ENCODE measurements around the gene SLCO2A1. TPM values are rescaled to one million over a fixed set of nuclear protein-coding genes. Genes with fewer than 3 reads are reported as not detected.
"Not testable (repeated sequence)": the region's sequence is repeated elsewhere in the genome, so short reads cannot be mapped to it uniquely, and the experiment has no call there.

SLCO2A1 gene
- total and polyA plus RNA-seq, 4 donors: 1.8 to 13.2 (median 8.1) TPM

DNA sequence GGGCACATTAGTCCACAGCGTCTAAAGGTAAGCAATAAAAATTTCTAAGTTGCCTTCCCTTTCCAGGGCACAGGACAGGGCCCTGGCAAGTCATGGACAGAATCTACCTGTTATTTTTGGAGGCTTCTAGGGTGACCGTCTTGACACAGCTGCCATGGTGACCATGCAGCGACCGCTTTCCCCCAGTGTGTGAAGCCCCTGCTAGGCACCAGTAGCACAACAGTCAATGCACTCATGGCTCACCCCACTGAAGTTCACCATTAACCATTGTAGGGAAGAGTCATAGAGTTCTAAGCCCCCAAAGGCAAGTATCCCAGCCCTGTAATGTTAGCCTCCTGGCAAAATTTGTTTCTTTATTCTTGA, 43.8 kb upstream of the SLCO2A1 start:
- H3K27ac ChIP-seq (ENCODE audit: low read depth, low read length): no peak overlapping the region
- H3K27me3 ChIP-seq (ENCODE audit: control insufficient read depth, insufficient read depth, low read length): no peaks in the 10 kb centered on the region
- no peak for DNase-seq (ENCODE audit: low read depth in 4 of 6, low spot score in 6 of 6)
- peaks cover 9% of the 10 kb centered on the region for H3K4me1 ChIP-seq (ENCODE audit: control insufficient read depth, insufficient read depth, low read length)
- H3K4me3 ChIP-seq (ENCODE audit: low read depth, low read length): no peak overlapping the region
- H3K9me3 ChIP-seq (ENCODE audit: control insufficient read depth, insufficient read depth, low read length): no peaks in the 10 kb centered on the region
- WGBS (ENCODE audit: insufficient coverage): 100% methylated on average over 2 of the region's 4 CpGs
- no peaks in the 10 kb centered on the region for H3K36me3 ChIP-seq (ENCODE audit: control insufficient read depth, insufficient read depth, low read length)

DNA sequence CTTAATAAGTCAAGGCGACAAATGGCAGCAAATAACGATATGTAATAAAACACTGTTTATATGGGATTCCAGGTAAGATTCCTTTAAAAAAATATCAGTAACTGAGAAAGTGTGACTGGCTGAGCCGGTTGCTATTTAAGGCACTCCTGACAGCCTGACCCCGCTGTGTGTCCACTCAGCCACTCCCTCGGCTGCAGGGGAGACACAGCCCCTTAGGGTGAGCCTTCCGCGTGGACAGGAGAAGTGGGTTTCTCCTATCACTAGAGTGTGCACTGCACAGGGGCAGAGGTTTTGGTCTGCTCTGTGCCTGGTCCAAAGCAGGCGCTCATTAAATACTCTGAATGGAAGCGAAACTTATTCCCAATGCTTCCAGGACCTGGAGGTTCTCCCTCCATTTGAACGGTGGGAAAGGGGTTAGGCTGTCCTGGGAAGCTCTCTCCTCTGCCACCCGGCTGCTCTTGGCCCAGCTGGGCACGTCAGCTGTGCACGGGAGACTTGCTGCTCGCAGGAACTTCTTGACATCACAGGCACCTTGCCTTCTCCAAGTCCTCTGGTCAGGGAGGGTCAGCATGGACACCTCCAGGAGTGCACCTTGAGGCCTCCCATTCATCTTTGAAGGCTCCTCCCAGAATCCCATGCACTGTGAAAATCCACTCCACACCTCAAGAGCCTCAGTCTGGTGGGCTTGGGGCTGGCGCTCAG, 43.3 kb upstream of the SLCO2A1 start:
- H3K36me3 ChIP-seq (ENCODE audit: control insufficient read depth, insufficient read depth, low read length): no peaks in the 10 kb centered on the region
- H3K27ac ChIP-seq (ENCODE audit: low read depth, low read length): no peak overlapping the region
- H3K9me3 ChIP-seq (ENCODE audit: control insufficient read depth, insufficient read depth, low read length): no peaks in the 10 kb centered on the region
- no peaks in the 10 kb centered on the region for H3K27me3 ChIP-seq (ENCODE audit: control insufficient read depth, insufficient read depth, low read length)
- WGBS (ENCODE audit: insufficient coverage): 95% methylated on average over 12 of the region's 15 CpGs
- H3K4me3 ChIP-seq (ENCODE audit: low read depth, low read length): no peak overlapping the region
- DNase-seq (ENCODE audit: low read depth in 4 of 6, low spot score in 6 of 6): no peak
- peaks cover 9% of the 10 kb centered on the region for H3K4me1 ChIP-seq (ENCODE audit: control insufficient read depth, insufficient read depth, low read length)

DNA sequence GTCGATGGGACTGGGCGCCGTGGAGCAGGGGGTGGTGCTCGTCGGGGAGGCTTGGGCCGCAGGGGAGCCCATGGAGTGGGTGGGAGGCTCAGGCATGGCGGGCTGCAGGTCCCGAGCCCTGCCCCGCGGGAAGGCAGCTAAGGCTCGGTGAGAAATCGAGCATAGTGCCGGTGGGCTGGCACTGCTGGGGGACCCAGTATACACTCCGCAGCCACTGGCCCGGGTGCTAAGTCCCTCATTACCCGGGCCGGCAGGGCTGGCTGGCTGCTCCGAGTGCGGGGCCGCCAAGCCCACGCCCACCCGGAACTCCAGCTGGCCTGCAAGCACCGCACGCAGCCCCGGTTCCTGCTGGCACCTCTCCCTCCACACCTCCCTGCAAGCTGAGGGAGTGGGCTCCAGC, 40.6 kb upstream of the SLCO2A1 start:
- 92% methylated on average over 18 of the region's 25 CpGs for WGBS (ENCODE audit: insufficient coverage)
- not testable (repeated sequence) for H3K36me3 ChIP-seq (ENCODE audit: control insufficient read depth, insufficient read depth, low read length); H3K27me3 ChIP-seq (ENCODE audit: control insufficient read depth, insufficient read depth, low read length); H3K4me3 ChIP-seq (ENCODE audit: low read depth, low read length); H3K27ac ChIP-seq (ENCODE audit: low read depth, low read length); H3K9me3 ChIP-seq (ENCODE audit: control insufficient read depth, insufficient read depth, low read length); DNase-seq (ENCODE audit: low read depth in 4 of 6, low spot score in 6 of 6)
- H3K4me1 ChIP-seq (ENCODE audit: control insufficient read depth, insufficient read depth, low read length): peaks cover 15% of the 10 kb centered on the region

DNA sequence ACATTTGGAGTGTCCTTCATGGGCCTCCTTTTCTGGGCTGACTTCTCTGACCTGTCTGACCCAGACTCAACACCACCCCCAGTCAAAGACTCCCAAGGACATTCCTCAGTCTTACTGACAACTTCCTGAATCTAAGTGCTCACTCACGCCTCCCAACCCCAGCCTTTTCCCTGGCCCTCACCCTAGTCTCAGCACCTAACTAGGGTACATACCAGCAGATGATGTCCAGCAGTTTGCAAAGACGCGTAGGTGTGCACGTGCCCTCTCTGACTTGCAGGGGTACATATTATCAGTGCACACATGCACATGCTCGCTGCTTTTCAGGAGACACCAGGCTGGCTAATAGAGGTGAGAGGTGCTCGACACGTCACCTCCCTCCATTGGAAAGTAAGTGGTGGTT, 38.7 kb upstream of the SLCO2A1 start:
- DNase-seq (ENCODE audit: low read depth in 4 of 6, low spot score in 6 of 6): no peak
- 96% methylated on average over 5 of the region's 7 CpGs for WGBS (ENCODE audit: insufficient coverage)
- Histone ChIP-seq H3K27ac (ENCODE audit: low read depth, low read length) (no peak overlapping the region), H3K4me3 (ENCODE audit: low read depth, low read length) (no peak overlapping the region), H3K4me1 (ENCODE audit: control insufficient read depth, insufficient read depth, low read length) (peaks cover 15% of the 10 kb centered on the region), H3K36me3 (ENCODE audit: control insufficient read depth, insufficient read depth, low read length) (no peaks in the 10 kb centered on the region), H3K27me3 (ENCODE audit: control insufficient read depth, insufficient read depth, low read length) (no peaks in the 10 kb centered on the region), H3K9me3 (ENCODE audit: control insufficient read depth, insufficient read depth, low read length) (no peaks in the 10 kb centered on the region)

DNA sequence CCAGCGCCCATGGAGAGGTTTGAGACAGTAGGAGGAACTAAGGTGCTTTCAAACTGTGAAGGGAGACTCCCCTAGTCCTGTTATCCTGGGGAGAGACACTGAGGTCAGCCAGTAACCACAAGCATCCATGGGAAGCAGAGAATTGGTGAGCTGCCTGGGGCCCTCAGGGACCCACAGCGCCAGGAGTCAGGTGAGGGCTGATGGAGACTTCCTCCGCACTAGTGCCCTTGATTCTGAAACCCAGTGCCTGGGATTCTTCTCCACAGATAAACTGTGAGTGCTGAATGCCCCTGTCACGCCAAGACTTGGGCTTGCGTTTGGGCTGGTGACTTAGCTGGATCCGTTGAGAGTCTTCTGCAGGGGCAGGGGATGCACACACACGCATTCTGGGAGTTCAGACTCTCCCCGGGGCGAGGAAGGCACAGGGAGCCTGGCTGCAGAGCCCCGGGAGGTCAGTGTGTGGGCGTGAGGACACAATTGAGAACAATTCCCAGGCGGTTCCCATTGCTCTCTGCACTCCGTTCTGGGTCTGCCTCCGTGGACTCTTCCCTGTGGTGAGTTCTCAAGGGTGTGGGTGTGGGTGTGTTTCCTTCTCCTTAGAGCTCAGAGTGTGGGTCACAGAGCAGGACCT, 37.9 kb upstream of the SLCO2A1 start:
- no peaks in the 10 kb centered on the region for H3K9me3 ChIP-seq (ENCODE audit: control insufficient read depth, insufficient read depth, low read length)
- H3K27ac ChIP-seq (ENCODE audit: low read depth, low read length): no peak overlapping the region
- no peaks in the 10 kb centered on the region for H3K36me3 ChIP-seq (ENCODE audit: control insufficient read depth, insufficient read depth, low read length)
- WGBS (ENCODE audit: insufficient coverage): 84% methylated on average over 12 of the region's 14 CpGs
- peaks cover 15% of the 10 kb centered on the region for H3K4me1 ChIP-seq (ENCODE audit: control insufficient read depth, insufficient read depth, low read length)
- no peak for DNase-seq (ENCODE audit: low read depth in 4 of 6, low spot score in 6 of 6)
- H3K4me3 ChIP-seq (ENCODE audit: low read depth, low read length): no peak overlapping the region
- no peaks in the 10 kb centered on the region for H3K27me3 ChIP-seq (ENCODE audit: control insufficient read depth, insufficient read depth, low read length)

DNA sequence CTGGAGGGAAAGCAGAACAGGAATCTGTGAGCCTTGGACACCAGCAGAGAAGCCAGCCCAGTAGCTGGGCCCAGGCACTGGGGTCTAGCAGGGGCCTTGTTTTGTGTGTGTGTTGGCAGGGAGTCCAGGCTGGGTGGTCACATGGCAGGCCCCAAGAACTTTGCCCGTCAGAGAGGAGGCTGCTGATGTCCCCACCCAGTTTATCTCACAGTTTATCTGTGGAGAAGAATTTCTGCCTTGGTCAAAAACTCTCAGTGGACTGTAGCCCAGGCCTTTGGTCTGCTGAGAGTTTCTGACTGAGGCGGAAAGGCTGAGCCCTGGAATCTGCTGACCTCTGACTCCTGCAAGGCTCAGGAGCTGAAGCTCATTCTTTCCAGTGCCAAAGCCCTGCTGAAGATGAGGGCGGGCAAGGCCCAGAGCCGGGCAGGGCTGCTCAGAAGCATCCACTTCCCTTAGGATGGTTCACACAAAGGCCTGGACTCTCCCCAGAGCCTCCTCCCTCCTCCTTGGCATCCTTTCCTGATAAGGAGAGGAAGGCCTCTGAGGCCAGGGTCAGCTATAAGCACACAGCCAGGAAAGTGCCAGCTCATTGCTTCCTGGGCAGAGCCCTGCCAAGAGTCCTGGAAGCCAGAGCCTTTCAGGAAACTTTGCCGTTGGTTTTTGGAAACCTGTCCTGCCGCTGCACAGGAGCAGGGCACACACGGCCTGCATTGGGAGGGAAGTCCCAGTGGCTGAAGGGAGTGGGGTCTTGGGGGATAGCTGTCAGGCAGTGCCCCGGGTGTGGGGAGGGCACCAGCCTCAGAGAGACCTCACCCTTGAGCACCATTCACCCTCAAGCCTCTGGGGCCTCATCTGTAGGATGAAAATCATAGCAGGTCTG, 37.2 kb upstream of the SLCO2A1 start:
- Histone ChIP-seq H3K36me3 (ENCODE audit: control insufficient read depth, insufficient read depth, low read length) (no peaks in the 10 kb centered on the region), H3K9me3 (ENCODE audit: control insufficient read depth, insufficient read depth, low read length) (no peaks in the 10 kb centered on the region), H3K27ac (ENCODE audit: low read depth, low read length) (no peak overlapping the region), H3K27me3 (ENCODE audit: control insufficient read depth, insufficient read depth, low read length) (no peaks in the 10 kb centered on the region), H3K4me1 (ENCODE audit: control insufficient read depth, insufficient read depth, low read length) (peaks cover 15% of the 10 kb centered on the region), H3K4me3 (ENCODE audit: low read depth, low read length) (no peak overlapping the region)
- WGBS (ENCODE audit: insufficient coverage): 80% methylated on average over 5 of the region's 8 CpGs
- DNase-seq (ENCODE audit: low read depth in 4 of 6, low spot score in 6 of 6): no peak

DNA sequence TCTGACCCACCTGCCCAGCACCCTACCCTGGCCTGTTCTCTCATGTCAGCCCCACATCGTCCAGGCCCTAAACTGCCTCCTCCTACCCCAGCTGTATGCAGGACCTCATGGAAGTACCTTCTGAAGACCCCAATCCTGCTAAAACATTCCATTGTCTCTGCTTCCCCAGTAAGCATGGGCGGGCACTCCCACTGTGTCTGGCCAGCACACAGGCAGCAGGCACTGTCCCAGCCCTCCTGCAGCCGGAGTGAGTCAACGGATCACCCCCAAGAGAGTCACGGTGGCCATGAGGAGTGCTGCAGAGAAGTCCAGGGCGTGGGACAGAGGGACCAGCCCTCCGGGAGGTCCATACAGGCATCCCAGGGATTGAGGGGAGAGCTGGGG, 36.4 kb upstream of the SLCO2A1 start:
- Histone ChIP-seq H3K4me1 (ENCODE audit: control insufficient read depth, insufficient read depth, low read length) (peaks cover 16% of the 10 kb centered on the region), H3K27me3 (ENCODE audit: control insufficient read depth, insufficient read depth, low read length) (no peaks in the 10 kb centered on the region), H3K27ac (ENCODE audit: low read depth, low read length) (no peak overlapping the region), H3K9me3 (ENCODE audit: control insufficient read depth, insufficient read depth, low read length) (no peaks in the 10 kb centered on the region), H3K4me3 (ENCODE audit: low read depth, low read length) (no peak overlapping the region), H3K36me3 (ENCODE audit: control insufficient read depth, insufficient read depth, low read length) (no peaks in the 10 kb centered on the region)
- 73% methylated on average over 7 of the region's 7 CpGs for WGBS (ENCODE audit: insufficient coverage)
- no peak for DNase-seq (ENCODE audit: low read depth in 4 of 6, low spot score in 6 of 6)

DNA sequence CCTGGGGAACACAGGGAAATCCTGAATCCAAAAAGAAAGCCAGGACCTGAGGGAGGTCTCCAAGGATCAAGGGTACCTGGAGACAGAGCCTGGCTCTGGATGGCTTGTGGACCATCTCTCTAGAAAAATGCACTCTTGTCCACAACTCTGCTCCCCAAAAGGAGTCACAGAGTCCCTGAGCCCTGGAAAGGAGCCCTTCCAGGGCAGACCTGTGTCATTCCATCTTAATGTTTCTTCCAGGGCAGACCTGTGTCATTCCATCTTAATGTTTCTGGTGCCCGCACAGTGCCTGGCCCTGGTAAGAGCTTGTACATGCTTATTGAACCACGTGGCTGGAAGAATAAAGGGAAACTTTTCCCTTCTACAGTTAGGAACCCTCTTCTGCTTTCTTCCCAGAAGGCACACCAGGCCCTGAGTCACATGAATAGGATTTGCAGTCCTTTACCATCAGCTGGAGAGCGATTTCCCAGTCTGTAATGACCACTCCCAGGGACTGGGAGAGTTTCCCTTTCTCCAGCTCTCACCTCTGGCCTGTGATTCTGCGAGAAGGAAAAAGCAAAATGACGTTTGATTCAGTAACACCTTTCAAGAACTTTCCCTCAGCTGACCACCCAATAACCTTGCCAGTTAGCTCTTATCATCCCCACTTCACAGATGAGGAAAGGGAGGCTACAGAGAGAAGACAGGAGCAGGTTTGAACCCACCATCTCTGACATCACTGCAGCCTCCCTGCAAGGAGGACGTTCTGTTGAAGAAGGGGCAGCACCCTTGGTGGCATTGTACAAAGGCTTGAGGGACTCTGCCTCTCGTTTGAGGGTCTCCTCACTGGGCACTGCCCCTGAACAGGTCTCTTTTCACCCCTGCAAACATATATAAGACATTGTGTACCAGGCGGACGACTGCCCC, 35.8 kb upstream of the SLCO2A1 start:
- WGBS (ENCODE audit: insufficient coverage): 80% methylated on average over 7 of the region's 9 CpGs
- Histone ChIP-seq H3K9me3 (ENCODE audit: control insufficient read depth, insufficient read depth, low read length) (no peaks in the 10 kb centered on the region), H3K27ac (ENCODE audit: low read depth, low read length) (no peak overlapping the region), H3K4me1 (ENCODE audit: control insufficient read depth, insufficient read depth, low read length) (peaks cover 14% of the 10 kb centered on the region), H3K36me3 (ENCODE audit: control insufficient read depth, insufficient read depth, low read length) (no peaks in the 10 kb centered on the region), H3K27me3 (ENCODE audit: control insufficient read depth, insufficient read depth, low read length) (no peaks in the 10 kb centered on the region), H3K4me3 (ENCODE audit: low read depth, low read length) (no peak overlapping the region)
- DNase-seq (ENCODE audit: low read depth in 4 of 6, low spot score in 6 of 6): no peak

DNA sequence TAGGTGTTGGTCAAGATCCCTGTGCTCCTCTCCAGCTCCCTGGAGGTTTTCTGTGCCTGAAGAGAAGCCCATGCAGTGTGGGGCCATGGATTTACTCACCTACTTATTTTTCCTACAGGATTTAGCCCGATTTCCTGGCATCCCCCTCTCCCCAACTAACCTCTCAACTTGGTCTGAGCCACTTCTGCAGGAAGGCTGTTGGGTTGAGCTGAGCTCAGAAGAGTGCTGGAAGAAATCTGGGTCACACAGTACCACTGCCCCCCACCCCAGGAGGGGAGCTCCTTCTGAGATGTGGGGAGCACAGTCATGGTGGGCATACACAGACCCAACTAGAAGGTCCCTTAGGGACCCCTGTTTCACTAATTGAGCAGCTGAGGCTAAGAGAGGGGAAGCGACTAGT, 34.4 kb upstream of the SLCO2A1 start:
- Histone ChIP-seq H3K4me3 (ENCODE audit: low read depth, low read length) (no peak overlapping the region), H3K27ac (ENCODE audit: low read depth, low read length) (no peak overlapping the region), H3K4me1 (ENCODE audit: control insufficient read depth, insufficient read depth, low read length) (peaks cover 14% of the 10 kb centered on the region), H3K36me3 (ENCODE audit: control insufficient read depth, insufficient read depth, low read length) (no peaks in the 10 kb centered on the region), H3K9me3 (ENCODE audit: control insufficient read depth, insufficient read depth, low read length) (no peaks in the 10 kb centered on the region), H3K27me3 (ENCODE audit: control insufficient read depth, insufficient read depth, low read length) (no peaks in the 10 kb centered on the region)
- WGBS (ENCODE audit: insufficient coverage): no CpG with 5 or more reads among the region's 2 CpGs
- DNase-seq (ENCODE audit: low read depth in 4 of 6, low spot score in 6 of 6): no peak
